Measurements from ENCODE around the gene CCDC159.

DNA sequence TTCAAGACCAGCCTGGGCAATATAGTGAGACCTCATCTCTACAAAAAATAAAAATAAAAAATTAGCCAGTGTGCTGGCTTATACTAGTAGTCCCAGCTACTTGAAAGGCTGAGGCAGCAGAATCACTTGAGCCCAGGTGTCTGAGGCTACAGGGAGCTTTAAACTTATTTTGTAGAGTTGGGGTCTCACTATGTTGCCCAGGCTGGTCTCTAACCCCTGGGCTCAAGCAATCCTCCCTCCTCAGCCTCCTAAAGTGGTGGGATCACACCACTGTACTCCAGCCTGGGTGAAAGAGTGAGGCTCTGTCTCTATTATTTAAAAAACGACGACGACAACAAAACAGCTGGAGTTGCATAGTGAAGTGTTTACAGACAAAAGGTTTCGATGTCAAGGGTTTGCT lies 14.8 kb upstream of the CCDC159 start:
- no peak for TF ChIP-seq EZH2phosphoT487 (IDR thresholded peaks at IDR 0.05; ENCODE audit: borderline replicate concordance)
- TF ChIP-seq, protein P1, sequence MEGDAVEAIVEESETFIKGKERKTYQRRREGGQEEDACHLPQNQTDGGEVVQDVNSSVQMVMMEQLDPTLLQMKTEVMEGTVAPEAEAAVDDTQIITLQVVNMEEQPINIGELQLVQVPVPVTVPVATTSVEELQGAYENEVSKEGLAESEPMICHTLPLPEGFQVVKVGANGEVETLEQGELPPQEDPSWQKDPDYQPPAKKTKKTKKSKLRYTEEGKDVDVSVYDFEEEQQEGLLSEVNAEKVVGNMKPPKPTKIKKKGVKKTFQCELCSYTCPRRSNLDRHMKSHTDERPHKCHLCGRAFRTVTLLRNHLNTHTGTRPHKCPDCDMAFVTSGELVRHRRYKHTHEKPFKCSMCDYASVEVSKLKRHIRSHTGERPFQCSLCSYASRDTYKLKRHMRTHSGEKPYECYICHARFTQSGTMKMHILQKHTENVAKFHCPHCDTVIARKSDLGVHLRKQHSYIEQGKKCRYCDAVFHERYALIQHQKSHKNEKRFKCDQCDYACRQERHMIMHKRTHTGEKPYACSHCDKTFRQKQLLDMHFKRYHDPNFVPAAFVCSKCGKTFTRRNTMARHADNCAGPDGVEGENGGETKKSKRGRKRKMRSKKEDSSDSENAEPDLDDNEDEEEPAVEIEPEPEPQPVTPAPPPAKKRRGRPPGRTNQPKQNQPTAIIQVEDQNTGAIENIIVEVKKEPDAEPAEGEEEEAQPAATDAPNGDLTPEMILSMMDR (conservative IDR thresholded peaks at IDR 0.05; ENCODE audit: low read length): no peak
